HCT116 (cell line): ENCODE results near the gene SPTLC3. TPM values are rescaled to one million over a fixed set of nuclear protein-coding genes. Genes with fewer than 3 reads are reported as not detected.

ENCODE experiments used
- ATAC-seq: fragments of 200-7000 bp; cut with Tn5 transposase; 2 replicates; pipeline ENCODE4 v1.9.1; 2020; ENCODE audit warnings: mild to moderate bottlenecking, moderate library complexity
- BruUV-seq: library from RNA; stranded (reverse); fragments of 400-500 nt; replicated peaks from 2 replicates; lab custom pipeline; 2021; lab: Mats Ljungman, UMichigan
- CTCF ChIA-PET: fragments of 300-600 bp; sonication (Branson Sonifier 250); formaldehyde crosslinking; loops from one replicate; lab custom pipeline; 2021; ENCODE audit warnings: antibody characterized with exemption; lab: Charles Lee
- POLR2A ChIA-PET: fragments of 300-600, 350-600 bp; sonication (Branson Sonifier 250); formaldehyde crosslinking; loops from one replicate; lab custom pipeline; 2021; ENCODE audit warnings: antibody characterized with exemption; lab: Charles Lee
- RAD21 ChIA-PET, 2 experiments: fragments of 300-600 bp; sonication (Branson Sonifier 250); formaldehyde crosslinking; loops; one replicate each; lab custom pipeline; 2023; ENCODE audit warnings: low total read pairs in 2 of 2; ENCODE audit not compliant: uncharacterized antibody in 2 of 2, unreplicated experiment in 2 of 2, low non-redundant PET in 1 of 2; lab: Charles Lee
- DNase-seq: peaks from one replicate; pipeline ENCODE4 v3.0.0-alpha.2; 2010; ENCODE audit warnings: low read depth, low spot score
- H2AFZ ChIP-seq: fragments of 200-600 bp; shearing (Covaris generic), sonication (generic); 2 replicates; pipeline ENCODE4 v1.6.1; 2017; ENCODE audit warnings: low read depth, mixed run types, mixed read lengths, antibody characterized with exemption, low read length; ENCODE audit not compliant: poor library complexity, severe bottlenecking
- H3K27ac ChIP-seq: 2 replicates; pipeline ENCODE4 v1.5.1; 2012; ENCODE audit warnings: low read depth, low read length
- H3K27me3 ChIP-seq: fragments of 200-600 bp; sonication (generic); 2 replicates; pipeline ENCODE4 v1.6.1; 2016; ENCODE audit warnings: mixed run types, low read length, mixed read lengths; ENCODE audit not compliant: insufficient read depth
- H3K36me3 ChIP-seq, 2 experiments: fragments of 200-500 bp in 1 of 2; fragments of 200-600 bp in 1 of 2; sonication (Bioruptor generic) in 1 of 2; sonication (generic) in 1 of 2; 2 replicates each; pipeline versions ENCODE4 v1.5.1 to v1.6.1; 2014 to 2016; ENCODE audit warnings: low read length in 2 of 2, inconsistent platforms in 1 of 2, mixed read lengths in 1 of 2, mixed run types in 1 of 2; ENCODE audit not compliant: insufficient read depth in 2 of 2, control insufficient read depth in 1 of 2
- H3K4me1 ChIP-seq, 2 experiments: fragments of 200-600 bp in 1 of 2; sonication (generic) in 1 of 2; 2 replicates each; pipeline versions ENCODE4 v1.5.1 to v1.6.1; 2012 to 2017; ENCODE audit warnings: low read length in 2 of 2, inconsistent platforms in 1 of 2, mild to moderate bottlenecking in 1 of 2, mixed read lengths in 1 of 2, mixed run types in 1 of 2, moderate library complexity in 1 of 2; ENCODE audit not compliant: insufficient read depth in 2 of 2, control insufficient read depth in 1 of 2
- H3K4me2 ChIP-seq: fragments of 200-600 bp; sonication (generic); 2 replicates; pipeline ENCODE4 v1.6.1; 2017; ENCODE audit warnings: mixed run types, low read length, mixed read lengths
- H3K4me3 ChIP-seq, 2 experiments: fragments of 200-600 bp in 1 of 2; sonication (generic) in 1 of 2; replicated peaks in 1 of 2; 2 replicates each; pipeline ENCODE4 v1.5.1; 2011 to 2016; ENCODE audit warnings: low read length in 2 of 2, control low read depth in 1 of 2, low read depth in 1 of 2, mild to moderate bottlenecking in 1 of 2, mixed read lengths in 1 of 2, mixed run types in 1 of 2
- H3K79me2 ChIP-seq: fragments of 200-600 bp; sonication (generic); 2 replicates; pipeline ENCODE4 v1.6.1; 2017; ENCODE audit warnings: mild to moderate bottlenecking, mixed run types, low read length, moderate library complexity, mixed read lengths; ENCODE audit not compliant: insufficient read depth
- H3K9ac ChIP-seq: fragments of 200-600 bp; sonication (generic); 2 replicates; pipeline ENCODE4 v1.6.1; 2016; ENCODE audit warnings: low read length, mixed read lengths
- H3K9me2 ChIP-seq: fragments of 200-600 bp; sonication (generic), shearing (Covaris generic); 2 replicates; pipeline ENCODE4 v1.6.1; 2017; ENCODE audit warnings: mixed run types, mild to moderate bottlenecking, moderate library complexity; ENCODE audit not compliant: insufficient read depth
- H3K9me3 ChIP-seq, 2 experiments: fragments of 200-500 bp in 1 of 2; fragments of 200-600 bp in 1 of 2; sonication (Bioruptor generic) in 1 of 2; sonication (generic) in 1 of 2; 2 replicates each; pipeline ENCODE4 v1.6.1; 2014 to 2017; ENCODE audit warnings: low read length in 2 of 2, mixed read lengths in 2 of 2, inconsistent platforms in 1 of 2, low read depth in 1 of 2, mild to moderate bottlenecking in 1 of 2, mixed run types in 1 of 2, moderate library complexity in 1 of 2; ENCODE audit not compliant: control insufficient read depth in 1 of 2, insufficient read depth in 1 of 2
- H4K20me1 ChIP-seq: fragments of 200-600 bp; sonication (generic), shearing (Covaris generic); 2 replicates; pipeline ENCODE4 v1.6.1; 2017; ENCODE audit warnings: mixed run types, mild to moderate bottlenecking, moderate library complexity; ENCODE audit not compliant: insufficient read depth
- ATF3 ChIP-seq: IDR thresholded peaks from 2 replicates; pipeline ENCODE4 v1.6.1; 2012
- CBX3 ChIP-seq: IDR thresholded peaks from 2 replicates; pipeline ENCODE4 v1.6.1; 2012; ENCODE audit warnings: low read depth
- CEBPB ChIP-seq: IDR thresholded peaks from 2 replicates; pipeline ENCODE4 v1.6.1; 2012; ENCODE audit warnings: low read depth
- CTCF ChIP-seq, 3 experiments: fragments of 200-600 bp in 1 of 3; sonication (generic) in 1 of 3; IDR thresholded peaks in 2 of 3; conservative IDR thresholded peaks in 1 of 3; 2 replicates each; pipeline ENCODE4 v1.5.1; 2012 to 2017; ENCODE audit warnings: low read depth in 2 of 3, low read length in 2 of 3, antibody characterized with exemption in 1 of 3, borderline replicate concordance in 1 of 3, control low read depth in 1 of 3, mild to moderate bottlenecking in 1 of 3, mixed read lengths in 1 of 3, mixed run types in 1 of 3, moderate library complexity in 1 of 3; ENCODE audit not compliant: insufficient read depth in 1 of 3
- EGR1 ChIP-seq: IDR thresholded peaks from 2 replicates; pipeline ENCODE4 v1.6.1; 2012; ENCODE audit warnings: low read depth
- ELF1 ChIP-seq: IDR thresholded peaks from 2 replicates; pipeline ENCODE4 v1.6.1; 2012; ENCODE audit warnings: low read depth, borderline replicate concordance
- EZH2 ChIP-seq: fragments of 200-600 bp; sonication (generic); IDR thresholded peaks from 2 replicates; pipeline ENCODE4 v1.6.1; 2017; ENCODE audit warnings: antibody characterized with exemption, mixed run types
- EZH2phosphoT487 ChIP-seq: fragments of 200-600 bp; IDR thresholded peaks from 2 replicates; pipeline ENCODE4 v1.6.1; 2018; ENCODE audit warnings: antibody characterized with exemption, borderline replicate concordance
- JUND ChIP-seq: IDR thresholded peaks from 2 replicates; pipeline ENCODE4 v1.6.1; 2012
- MAX ChIP-seq: IDR thresholded peaks from 2 replicates; pipeline ENCODE4 v1.6.1; 2012
- POLR2AphosphoS5 ChIP-seq: IDR thresholded peaks from 2 replicates; pipeline ENCODE4 v1.6.1; 2011; ENCODE audit warnings: mild to moderate bottlenecking, low read depth, low read length, moderate library complexity
- REST ChIP-seq: IDR thresholded peaks from 2 replicates; pipeline ENCODE4 v1.6.1; 2012; ENCODE audit warnings: low read depth
- SIN3A ChIP-seq: IDR thresholded peaks from 2 replicates; pipeline ENCODE4 v1.6.1; 2012; ENCODE audit warnings: low read depth
- SP1 ChIP-seq: IDR thresholded peaks from 2 replicates; pipeline ENCODE4 v1.6.1; 2012; ENCODE audit warnings: low read depth
- TCF7L2 ChIP-seq: IDR thresholded peaks from 2 replicates; pipeline ENCODE4 v1.7.0; 2011; ENCODE audit warnings: borderline replicate concordance, inconsistent platforms; ENCODE audit not compliant: insufficient read depth, insufficient read length; ENCODE audit errors: extremely low read depth
- ZBTB33 ChIP-seq: IDR thresholded peaks from 2 replicates; pipeline ENCODE4 v1.6.1; 2011; ENCODE audit warnings: mild to moderate bottlenecking, low read length, moderate library complexity; ENCODE audit not compliant: insufficient replicate concordance; ENCODE audit errors: extremely low read depth
- ZFX ChIP-seq: fragments of 450-650 bp; IDR thresholded peaks from 2 replicates; pipeline ENCODE4 v1.6.1; 2017
- intact Hi-C: fragments of 100-400 bp; cut with micrococcal nuclease; formaldehyde crosslinking; loops from 2 replicates; pipeline ENCODE4 v1.10.0; 2022
- total RNA-seq: library from RNA; stranded (reverse); gene quantifications from one replicate; pipeline ENCODE4 v1.2.1, GENCODE V29; 2021; ENCODE audit not compliant: unreplicated experiment

The SPTLC3 gene
- total RNA-seq, 1 experiment from 2014 or later: not detected

- Histone ChIP-seq H3K4me1 (no peaks in the 10 kb centered on the region), H3K27ac (no peak overlapping the region), H4K20me1 (no peaks in the 10 kb centered on the region), H3K27me3 (no peaks in the 10 kb centered on the region), H3K9me2 (no peaks in the 10 kb centered on the region), H3K9ac (no peak overlapping the region), H3K79me2 (no peaks in the 10 kb centered on the region), H2AFZ (no peak overlapping the region), H3K4me2 (no peak overlapping the region), H3K36me3 (no peaks in the 10 kb centered on the region), H3K4me3 (no peak overlapping the region), H3K9me3 (no peaks in the 10 kb centered on the region)
- ATAC-seq: no peak
- ChIA-PET CTCF (no interaction called here), RAD21 (no interaction called here), POLR2A (no interaction called here)
- no peak for TF ChIP-seq REST
- TF ChIP-seq ATF3: no peak
- TF ChIP-seq MAX: no peak
- TF ChIP-seq EZH2: no peak
- no peak for TF ChIP-seq POLR2AphosphoS5
- TF ChIP-seq SP1: no peak
- TF ChIP-seq EGR1: no peak
- TF ChIP-seq ZBTB33: no peak
- TF ChIP-seq ZFX: no peak
- no peak for TF ChIP-seq CBX3
- TF ChIP-seq TCF7L2: no peak
- no peak for TF ChIP-seq CEBPB
- no peak for TF ChIP-seq ELF1
- no peak for TF ChIP-seq JUND
- no peak for TF ChIP-seq CTCF (IDR thresholded peaks at IDR 0.05 in 2 of 3, conservative IDR thresholded peaks at IDR 0.05 in 1 of 3; ENCODE audit: borderline replicate concordance in 1 of 3, insufficient read depth in 1 of 3, low read depth in 2 of 3, low read length in 2 of 3)
- TF ChIP-seq EZH2phosphoT487: no peak
- no peak for TF ChIP-seq SIN3A
- BruUV-seq: no TSS peak
- DNase-seq: no peak
- intact Hi-C loops: no loop called here
Measured at GRCh38 chr20:13042458-13042794, 33.7 kb downstream of the SPTLC3 start.
